Natural killer cell (primary cell): Measurements from ENCODE around the gene TMEM163. TPM values are rescaled to one million over a fixed set of nuclear protein-coding genes. Genes with fewer than 3 reads are reported as not detected.

Source experiments
- ATAC-seq, 3 donors: fragments of 150-1000 bp in 2 of 3; fragments of 200-7000 bp in 1 of 3; cut with Tn5 transposase; 1 replicate in 1 of 3; 2 replicates in 2 of 3; pipeline ENCODE4 v1.10.0; 2021; ENCODE audit warnings: mild to moderate bottlenecking in 2 of 3, moderate library complexity in 2 of 3
- DNase-seq, 2 donors: peaks; one replicate each; pipeline versions ENCODE4 v3.0.0 to v3.0.0-alpha.2; 2013 to 2021; ENCODE audit warnings: mixed read lengths in 1 of 2
- H3K27ac ChIP-seq: one replicate; pipeline ENCODE4 v1.5.1; 2013; ENCODE audit warnings: mild to moderate bottlenecking, low read length
- H3K27me3 ChIP-seq: one replicate; pipeline ENCODE4 v1.6.1; 2013; ENCODE audit warnings: low read length; ENCODE audit not compliant: control insufficient read depth, insufficient read depth
- H3K36me3 ChIP-seq: one replicate; pipeline ENCODE4 v1.6.1; 2013; ENCODE audit warnings: low read length; ENCODE audit not compliant: control insufficient read depth, insufficient read depth
- H3K4me1 ChIP-seq: one replicate; pipeline ENCODE4 v1.6.1; 2013; ENCODE audit warnings: low read length; ENCODE audit not compliant: control insufficient read depth, insufficient read depth
- H3K4me3 ChIP-seq: one replicate; pipeline ENCODE4 v1.5.1; 2013; ENCODE audit warnings: low read length
- H3K9me3 ChIP-seq: one replicate; pipeline ENCODE4 v1.6.1; 2013; ENCODE audit warnings: low read length; ENCODE audit not compliant: control insufficient read depth, insufficient read depth
- H3K27ac Mint-ChIP-seq, 2 donors: one replicate each; pipeline ENCODE4 v1.8.0; 2022; ENCODE audit warnings: mild to moderate bottlenecking in 2 of 2, mixed read lengths in 2 of 2, moderate library complexity in 1 of 2
- H3K27me3 Mint-ChIP-seq, 2 donors: one replicate each; pipeline ENCODE4 v1.8.0; 2022; ENCODE audit warnings: low read depth in 2 of 2, mixed read lengths in 2 of 2
- H3K36me3 Mint-ChIP-seq: one replicate; pipeline ENCODE4 v1.8.0; 2022; ENCODE audit warnings: mixed read lengths
- H3K4me1 Mint-ChIP-seq, 2 donors: one replicate each; pipeline ENCODE4 v1.8.0; 2022; ENCODE audit warnings: mixed read lengths in 2 of 2
- H3K4me3 Mint-ChIP-seq: one replicate; pipeline ENCODE4 v1.8.0; 2022; ENCODE audit warnings: mild to moderate bottlenecking, moderate library complexity, mixed read lengths
- H3K9me3 Mint-ChIP-seq, 2 donors: one replicate each; pipeline ENCODE4 v1.8.0; 2022; ENCODE audit warnings: mixed read lengths in 2 of 2
- WGBS: methylation state at CpG from one replicate; pipeline ENCODE4 v1.1.7; 2013; ENCODE audit warnings: missing lambda C conversion rate; ENCODE audit not compliant: insufficient coverage; 5-methylcytosine and 5-hydroxymethylcytosine counted together
- intact Hi-C: fragments of 100-400 bp; cut with micrococcal nuclease; formaldehyde crosslinking; loops from one replicate; pipeline ENCODE4 v1.14.2; 2022
- total RNA-seq, 4 donors: library from RNA; stranded (reverse); fragments of 120-200 nt in 1 of 4; gene quantifications; one replicate each; pipeline versions ENCODE4 v1.2.3 to v1.2.4, GENCODE V29; 2013 to 2022
- TF ChIP-seq, protein P1 (sequence below): fragments of 200-600 bp; IDR thresholded peaks from one replicate; pipeline ENCODE4 v1.8.0; 2022; ENCODE audit warnings: antibody characterized with exemption

The TMEM163 gene
- total RNA-seq, 3 donors from 2014 or later (not counting 1 experiment from before 2014, with no cell fraction given), result 6.8 to 11.6 (median 10.3) TPM

GRCh38 chr2:134712299-134712698 lies 6.5 kb downstream of the TMEM163 start:
- ATAC-seq (peak in 1 of 3 donors; percentile 17), DNase-seq (no peak)
- Mint-ChIP-seq H3K27me3 (peaks cover 9 to 19% of the 10 kb centered on the region in 2 donors), H3K4me1 (peaks cover 31 to 47% of the 10 kb centered on the region in 2 donors), H3K27ac (peak overlapping the region in 1 of 2 donors; percentile 11), H3K9me3 (no peaks in the 10 kb centered on the region), H3K36me3 (no peaks in the 10 kb centered on the region), H3K4me3 (no peak overlapping the region)
- Histone ChIP-seq H3K27ac (no peak overlapping the region), H3K27me3 (no peaks in the 10 kb centered on the region), H3K9me3 (no peaks in the 10 kb centered on the region), H3K4me3 (no peak overlapping the region), H3K4me1 (peaks cover 26% of the 10 kb centered on the region), H3K36me3 (no peaks in the 10 kb centered on the region)
- TF ChIP-seq, protein P1, sequence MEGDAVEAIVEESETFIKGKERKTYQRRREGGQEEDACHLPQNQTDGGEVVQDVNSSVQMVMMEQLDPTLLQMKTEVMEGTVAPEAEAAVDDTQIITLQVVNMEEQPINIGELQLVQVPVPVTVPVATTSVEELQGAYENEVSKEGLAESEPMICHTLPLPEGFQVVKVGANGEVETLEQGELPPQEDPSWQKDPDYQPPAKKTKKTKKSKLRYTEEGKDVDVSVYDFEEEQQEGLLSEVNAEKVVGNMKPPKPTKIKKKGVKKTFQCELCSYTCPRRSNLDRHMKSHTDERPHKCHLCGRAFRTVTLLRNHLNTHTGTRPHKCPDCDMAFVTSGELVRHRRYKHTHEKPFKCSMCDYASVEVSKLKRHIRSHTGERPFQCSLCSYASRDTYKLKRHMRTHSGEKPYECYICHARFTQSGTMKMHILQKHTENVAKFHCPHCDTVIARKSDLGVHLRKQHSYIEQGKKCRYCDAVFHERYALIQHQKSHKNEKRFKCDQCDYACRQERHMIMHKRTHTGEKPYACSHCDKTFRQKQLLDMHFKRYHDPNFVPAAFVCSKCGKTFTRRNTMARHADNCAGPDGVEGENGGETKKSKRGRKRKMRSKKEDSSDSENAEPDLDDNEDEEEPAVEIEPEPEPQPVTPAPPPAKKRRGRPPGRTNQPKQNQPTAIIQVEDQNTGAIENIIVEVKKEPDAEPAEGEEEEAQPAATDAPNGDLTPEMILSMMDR, result no peak
- intact Hi-C loops, result no loop called here
- 32% methylated on average over 3 of the region's 3 CpGs for WGBS

DNA sequence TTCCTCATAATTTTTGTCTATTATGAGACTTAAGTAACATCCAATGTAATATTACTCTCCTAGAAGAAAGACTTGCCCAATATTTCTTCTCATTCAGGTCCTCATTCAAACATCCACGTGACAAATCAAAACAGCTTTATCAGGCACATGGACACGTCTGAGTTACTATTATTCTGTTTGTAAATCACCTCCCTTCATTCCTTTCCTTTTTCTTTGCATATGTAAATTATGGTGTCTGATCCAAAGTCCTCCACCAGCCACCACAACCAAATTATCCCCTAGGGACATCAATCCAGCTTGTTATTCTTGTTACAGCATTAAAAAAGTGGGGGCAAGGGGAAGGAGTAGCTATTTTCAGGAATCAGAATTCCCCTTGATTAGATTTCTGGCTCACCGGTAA lies 7.1 kb downstream of the TMEM163 start:
- Mint-ChIP-seq H3K27me3 (peaks cover 3 to 15% of the 10 kb centered on the region in 2 donors), H3K36me3 (no peaks in the 10 kb centered on the region)
- intact Hi-C loops, result no loop called here

GRCh38 chr2:134707330-134707676 lies 11.5 kb downstream of the TMEM163 start:
- peak overlapping the region; percentile 86 for H3K4me3 Mint-ChIP-seq
- Histone ChIP-seq H3K27me3 (no peaks in the 10 kb centered on the region), H3K4me3 (no peak overlapping the region), H3K4me1 (peaks cover 23% of the 10 kb centered on the region), H3K27ac (no peak overlapping the region), H3K9me3 (no peaks in the 10 kb centered on the region), H3K36me3 (no peaks in the 10 kb centered on the region)
- no peak for DNase-seq
- intact Hi-C loops, result no loop called here
- 72% methylated on average over 5 of the region's 5 CpGs for WGBS
- H3K4me1 Mint-ChIP-seq, result peaks cover 24 to 32% of the 10 kb centered on the region in 2 donors
- ATAC-seq, result no peak
- no peaks in the 10 kb centered on the region for H3K36me3 Mint-ChIP-seq
- H3K9me3 Mint-ChIP-seq, result no peaks in the 10 kb centered on the region
- TF ChIP-seq, protein P1, result no peak
- H3K27me3 Mint-ChIP-seq, result peaks cover 0 to 10% of the 10 kb centered on the region in 2 donors
- H3K27ac Mint-ChIP-seq, result peak overlapping the region in 1 of 2 donors; percentile 64

More for the DNA sequence above, 7.1 kb downstream of the TMEM163 start:
- WGBS, result 69% methylated on average over 3 of the region's 3 CpGs
- Histone ChIP-seq H3K36me3 (no peaks in the 10 kb centered on the region), H3K27me3 (no peaks in the 10 kb centered on the region), H3K4me1 (peaks cover 32% of the 10 kb centered on the region), H3K4me3 (no peak overlapping the region), H3K9me3 (no peaks in the 10 kb centered on the region), H3K27ac (no peak overlapping the region)
- TF ChIP-seq, protein P1, result no peak
- ATAC-seq (no peak), DNase-seq (no peak)
- peak overlapping the region in 1 of 2 donors; percentile 11 for H3K27ac Mint-ChIP-seq
- H3K4me3 Mint-ChIP-seq, result no peak overlapping the region
- H3K9me3 Mint-ChIP-seq, result no peaks in the 10 kb centered on the region
- H3K4me1 Mint-ChIP-seq, result peaks cover 31 to 47% of the 10 kb centered on the region in 2 donors
